Left renal cortex interstitium (tissue), 4 donors: ENCODE results near the gene TNFRSF14. TPM values are rescaled to one million over a fixed set of nuclear protein-coding genes. Genes with fewer than 3 reads are reported as not detected.

ENCODE experiments used
- DNase-seq, 4 donors: peaks; one replicate each; pipeline ENCODE4 v3.0.0-alpha.2; 2013; ENCODE audit warnings: low read depth in 4 of 4, low spot score in 2 of 4, missing footprints in 1 of 4
- polyA plus RNA-seq, 4 donors: library from polyadenylated mRNA; unstranded; fragments of 120-200 nt; gene quantifications; one replicate each; pipeline ENCODE4 v1.2.1, GENCODE V29; 2013; ENCODE audit not compliant: insufficient read length in 4 of 4

The TNFRSF14 gene
- polyA plus RNA-seq, 4 donors, result 20.4 to 27.7 (median 22.5) TPM

DNA sequence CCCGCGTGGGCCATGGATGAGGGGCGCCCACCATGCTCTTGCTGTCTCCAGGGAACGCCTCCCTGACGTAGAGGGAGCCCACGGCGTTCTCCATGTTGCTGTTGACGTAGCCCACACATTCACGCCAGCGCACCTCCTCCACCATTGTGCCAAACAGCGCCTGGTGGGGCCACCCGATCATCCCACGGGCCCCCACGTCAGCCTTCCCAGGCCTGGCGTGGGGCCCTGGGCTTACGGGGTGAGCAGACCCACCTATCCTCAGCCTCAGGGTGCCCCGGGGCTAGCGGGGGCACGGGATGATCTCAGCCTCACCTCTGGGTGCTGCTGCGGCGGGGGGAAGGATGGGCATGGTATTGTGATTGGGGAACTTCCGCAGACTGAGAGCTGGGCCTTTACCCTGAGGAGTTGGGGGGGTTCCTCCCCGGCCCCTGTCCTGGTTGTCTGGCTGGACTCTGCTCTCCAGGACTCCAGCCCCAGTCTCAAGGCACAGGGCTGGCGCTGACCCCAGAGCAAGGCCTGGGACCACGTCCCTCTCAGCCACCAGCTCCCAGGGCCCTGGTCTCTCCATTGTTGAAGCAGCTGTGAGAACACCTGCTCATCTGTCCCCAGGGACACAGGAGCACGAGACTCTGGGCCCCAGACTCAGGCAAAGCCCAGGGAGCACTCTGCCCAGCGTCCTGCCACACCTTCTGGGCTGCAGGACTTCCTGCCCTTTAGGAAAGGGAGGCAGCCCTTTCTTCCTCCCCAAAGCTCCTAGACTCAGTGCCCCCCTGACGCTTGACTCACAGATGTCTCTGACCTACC lies 40.6 kb downstream of the TNFRSF14 start:
- DNase-seq, result no peak

DNA sequence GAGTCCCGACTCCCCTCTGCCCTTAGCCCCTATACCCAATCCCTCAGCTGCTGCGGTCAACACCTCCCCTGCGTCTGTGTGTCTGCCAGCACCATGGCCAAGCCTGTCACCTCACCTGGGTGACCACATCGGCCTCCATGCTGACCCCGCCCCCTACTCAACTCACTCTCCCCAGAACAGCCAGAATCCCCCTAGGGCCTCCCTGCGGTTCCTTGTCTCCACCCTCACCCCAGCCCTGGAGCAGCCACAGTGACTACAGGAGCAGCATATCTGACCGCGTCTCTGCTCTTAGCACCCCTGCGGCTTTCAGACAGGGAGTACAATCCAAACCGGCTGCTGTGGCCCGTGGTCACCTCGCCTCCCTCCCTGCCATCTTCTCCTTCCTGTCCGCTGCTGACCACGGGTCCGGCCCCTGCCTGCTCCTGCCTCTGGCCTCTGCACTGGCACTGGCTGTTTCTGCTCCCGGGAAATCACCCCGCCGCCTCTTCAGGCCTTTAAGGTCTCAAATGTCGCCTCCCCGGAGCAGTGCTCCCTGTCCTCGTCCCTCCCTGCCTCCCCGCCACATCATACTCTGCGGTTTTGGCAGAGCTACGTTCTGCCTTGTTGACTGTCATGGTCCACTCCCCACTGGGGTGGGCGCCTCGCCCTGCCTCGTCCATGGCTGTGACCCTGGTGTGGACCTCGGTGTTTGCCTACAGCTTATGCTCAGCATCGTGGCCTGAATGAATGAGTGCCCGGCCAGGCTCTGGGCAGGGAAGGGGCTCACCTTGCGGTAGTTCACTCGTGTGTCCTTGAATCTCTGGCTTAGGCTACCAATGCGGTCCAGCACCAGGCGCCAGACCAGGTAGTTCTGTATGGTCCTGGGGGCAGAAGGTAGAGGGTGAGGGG lies 41.5 kb downstream of the TNFRSF14 start:
- DNase-seq, result no peak

DNA sequence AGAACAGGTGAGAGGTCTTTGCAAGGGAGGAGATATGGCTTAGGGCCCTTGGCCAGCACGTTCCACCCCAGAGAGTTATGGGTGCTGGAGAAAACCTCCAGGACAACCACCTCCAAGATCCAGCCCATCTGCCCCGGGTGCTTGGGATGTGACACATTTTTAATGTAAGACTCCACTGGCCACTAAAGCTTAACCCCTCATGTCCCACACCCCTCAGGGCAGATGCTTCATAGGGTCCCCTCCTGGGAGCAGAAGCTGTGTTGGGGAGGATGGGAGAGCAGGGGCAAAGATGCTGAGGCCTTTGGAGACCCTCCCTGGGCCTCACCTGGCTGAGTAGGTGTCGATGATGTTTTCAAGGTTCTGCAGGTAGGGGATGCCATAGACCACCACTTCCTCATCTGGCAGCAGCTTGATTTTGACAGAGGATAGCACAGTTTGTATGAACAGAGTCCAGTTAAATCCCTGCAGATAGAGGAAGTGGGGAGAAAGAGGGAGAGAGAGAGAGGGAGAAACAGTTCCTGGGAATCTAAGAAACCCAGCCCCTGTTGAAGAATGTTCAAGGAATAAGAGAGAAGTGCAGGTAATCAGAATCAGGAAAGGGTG lies 42.3 kb downstream of the TNFRSF14 start:
- DNase-seq, result no peak

DNA sequence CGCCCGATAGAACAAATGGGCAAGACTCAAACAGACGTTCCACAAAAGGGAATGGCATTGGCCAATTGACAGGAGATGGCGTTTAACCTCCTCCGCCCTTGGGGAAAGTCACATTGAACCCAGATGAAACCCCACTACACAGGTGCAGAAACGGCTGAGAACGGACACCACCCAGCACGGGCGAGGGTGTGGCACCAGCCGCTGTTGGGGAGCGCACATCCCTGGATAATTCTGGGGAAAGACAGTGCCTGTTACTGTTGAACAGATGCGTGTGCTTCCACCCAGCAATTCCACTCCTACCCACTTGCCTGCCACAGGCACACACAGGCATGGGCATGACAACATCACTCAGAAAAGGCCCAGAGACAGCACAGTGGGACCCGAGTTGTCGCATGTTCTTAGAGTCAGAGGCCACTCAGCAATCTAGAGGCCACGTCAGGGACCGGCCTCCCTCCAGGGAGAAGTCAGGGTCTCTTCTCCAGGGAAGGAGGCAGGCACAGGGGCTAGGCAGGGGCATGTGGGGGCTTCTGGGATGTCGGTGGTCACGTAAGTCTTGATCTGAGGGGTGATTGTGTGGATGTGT lies 45.6 kb downstream of the TNFRSF14 start:
- no peak for DNase-seq

DNA sequence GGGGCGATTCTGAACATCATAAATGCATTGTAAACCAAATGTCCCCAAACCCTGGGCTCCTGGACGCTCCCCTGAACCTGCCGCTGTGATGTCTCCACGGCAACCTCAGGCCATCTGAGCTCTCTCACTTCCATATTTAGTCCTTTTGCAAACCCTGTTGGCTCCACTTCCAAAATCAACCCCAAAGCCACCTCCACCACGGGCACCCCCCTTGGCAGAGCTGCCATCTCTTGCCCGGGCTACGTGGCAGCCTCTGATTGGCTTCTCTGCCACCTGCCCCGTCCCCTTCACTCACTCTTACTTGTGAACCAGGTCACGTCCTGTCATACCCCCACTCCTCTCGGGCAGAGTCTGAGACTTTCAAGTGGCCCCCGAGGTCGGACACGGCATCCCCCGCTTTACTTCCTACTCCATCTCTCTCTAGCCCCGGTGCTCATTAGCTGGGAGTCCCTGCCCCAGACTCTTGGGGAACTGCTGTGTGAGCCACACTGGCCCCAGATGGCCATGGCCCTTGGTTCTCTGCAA lies 46.2 kb downstream of the TNFRSF14 start:
- no peak for DNase-seq

GRCh38 chr1:2602866-2603520 lies 46.8 kb downstream of the TNFRSF14 start:
- DNase-seq, result no peak

GRCh38 chr1:2603521-2604155 lies 47.5 kb downstream of the TNFRSF14 start:
- no peak for DNase-seq

DNA sequence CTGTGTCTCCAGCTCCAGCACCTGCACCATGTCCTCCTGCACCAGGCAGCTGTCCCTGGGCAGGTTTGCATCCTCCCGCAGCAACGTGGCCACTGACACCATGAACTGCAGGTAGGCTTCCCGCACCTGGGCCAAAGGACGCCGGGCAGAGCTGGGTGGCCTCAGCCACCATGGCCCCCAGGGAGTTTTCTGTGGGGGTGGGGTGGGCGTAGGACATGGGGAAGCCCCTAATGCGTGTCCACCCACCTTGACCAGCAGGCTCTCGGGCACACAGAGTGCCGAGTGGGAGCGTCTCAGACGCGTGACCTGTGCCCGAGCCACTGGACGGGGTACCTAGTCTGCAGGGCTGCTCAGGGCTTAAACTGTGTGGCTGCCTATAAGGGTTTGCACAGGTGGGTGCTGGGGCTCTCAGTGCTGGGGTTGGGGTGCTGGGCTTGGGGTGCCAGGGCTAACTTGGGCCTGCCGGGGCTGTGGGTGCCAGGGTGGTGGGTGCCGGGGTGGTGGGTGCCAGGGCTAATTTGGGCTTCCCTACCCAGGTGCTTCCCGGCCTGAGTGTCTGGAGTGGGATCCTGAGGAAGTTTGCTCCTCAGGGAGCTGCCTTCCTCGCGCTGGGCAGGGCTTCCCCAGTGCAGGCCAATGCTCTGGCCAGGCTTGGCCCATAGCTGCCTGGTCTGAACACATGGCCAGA lies 48.1 kb downstream of the TNFRSF14 start:
- no peak for DNase-seq

- DNase-seq, result no peak
These were observed 48.8 kb downstream of the TNFRSF14 start for GRCh38 chr1:2604844-2605508.

DNA sequence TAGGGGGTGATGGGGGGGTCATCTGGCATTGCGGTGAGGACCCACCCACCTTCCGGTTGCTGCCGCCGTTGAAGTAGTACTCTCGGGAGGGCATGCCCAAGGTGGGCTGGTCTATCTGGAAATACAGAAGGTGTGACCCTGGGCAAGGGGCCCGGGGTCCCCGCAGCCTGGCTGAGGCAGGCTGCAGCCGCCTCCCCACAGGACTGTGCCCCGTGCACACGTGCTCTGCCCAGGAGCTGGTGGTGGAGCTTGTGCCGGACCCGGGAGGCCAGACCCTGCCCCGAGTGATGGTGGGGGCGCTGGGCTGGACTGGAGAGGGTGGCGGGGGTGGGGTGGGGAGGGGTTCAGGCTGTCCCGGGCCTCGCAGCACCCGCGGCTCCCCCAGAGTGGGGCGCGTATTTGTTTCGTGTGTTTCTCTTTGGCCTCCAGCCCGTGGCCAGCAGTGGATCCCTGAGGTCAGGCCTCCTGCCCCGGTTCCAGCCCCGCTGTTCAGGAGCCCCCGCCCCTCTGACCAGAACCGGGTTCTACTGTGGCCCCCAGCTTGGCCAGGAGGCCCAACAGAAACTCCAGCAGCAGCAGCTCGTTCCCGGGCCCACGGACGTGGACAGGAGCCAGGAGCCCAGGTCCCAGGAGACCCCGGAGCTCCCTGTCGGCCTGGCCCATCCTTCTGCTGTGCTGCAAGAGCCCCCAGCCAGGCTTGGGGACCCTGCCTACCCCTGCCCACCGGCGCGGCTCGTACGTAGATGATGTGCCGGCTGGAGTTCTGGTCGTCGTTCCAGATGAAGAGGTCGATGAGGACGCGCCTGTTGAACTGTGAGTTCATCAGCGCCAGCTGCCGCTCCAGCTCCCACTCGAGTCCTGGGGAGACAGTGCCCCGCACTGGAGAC lies 49.6 kb downstream of the TNFRSF14 start:
- no peak for DNase-seq

DNA sequence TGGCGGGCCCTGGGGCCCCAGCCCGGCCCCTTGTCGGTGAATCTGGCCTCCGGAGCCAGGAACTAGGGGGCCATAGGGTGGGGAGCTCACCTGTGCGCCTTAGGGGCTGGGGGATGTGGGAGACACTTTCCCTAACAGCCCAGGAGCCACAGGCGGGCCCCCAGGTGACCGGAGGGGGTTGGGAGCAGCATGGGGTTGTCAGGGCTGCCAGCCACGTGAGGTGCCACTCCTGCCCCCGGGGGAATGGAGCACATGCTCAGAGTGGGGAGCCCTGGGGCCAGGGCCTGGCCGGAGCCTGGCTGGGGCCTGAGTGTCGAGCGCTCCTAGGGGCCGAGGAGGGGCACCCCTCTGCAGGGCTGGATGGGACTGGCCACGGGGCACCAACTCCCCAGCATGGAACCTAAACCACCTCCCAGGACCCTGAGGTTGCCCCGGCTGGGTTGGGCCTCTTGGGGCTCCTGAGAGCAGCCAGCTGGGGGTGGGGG lies 50.3 kb downstream of the TNFRSF14 start:
- DNase-seq, result no peak

DNA sequence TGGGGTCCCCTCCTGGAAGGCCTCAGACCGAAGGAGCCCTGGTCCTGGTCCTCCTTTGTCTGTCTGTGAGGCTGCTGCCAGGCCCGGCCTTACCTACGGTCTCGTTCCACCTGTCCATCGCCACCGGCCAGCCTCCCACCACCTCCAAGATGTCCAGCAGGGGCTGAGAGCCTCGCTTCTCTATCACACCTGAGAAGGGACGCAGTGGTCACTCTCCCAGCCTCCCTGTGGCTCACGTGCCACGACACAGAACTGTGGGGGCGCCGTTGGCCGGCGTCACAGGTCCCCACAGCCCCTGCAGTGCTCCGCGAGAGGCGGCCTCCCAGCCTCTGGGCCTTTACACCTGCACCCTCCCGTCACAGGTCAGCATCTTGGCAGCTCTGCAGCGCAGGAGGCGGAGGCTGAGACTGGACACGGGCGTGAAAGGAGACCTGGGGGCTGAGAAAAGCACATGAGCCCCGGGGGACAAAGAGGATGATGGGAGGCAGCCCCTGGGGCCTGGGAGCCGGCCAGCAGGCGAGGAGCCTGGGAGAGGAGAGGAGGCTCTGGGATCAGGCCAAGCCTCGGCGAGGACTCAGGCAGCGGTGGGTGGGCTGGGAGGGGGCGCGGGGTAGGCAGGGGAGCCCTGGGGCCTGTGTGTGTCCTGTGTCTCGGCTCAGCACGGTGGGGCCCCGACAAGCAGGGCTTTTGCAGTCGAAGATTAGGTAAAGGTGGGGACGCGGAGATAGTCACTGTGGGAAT lies 50.9 kb downstream of the TNFRSF14 start:
- DNase-seq, result no peak

- no peak for DNase-seq
These were observed 51.5 kb downstream of the TNFRSF14 start for GRCh38 chr1:2607641-2608091.

GRCh38 chr1:2609319-2610035 lies 53.3 kb downstream of the TNFRSF14 start:
- no peak for DNase-seq

- no peak for DNase-seq
These were observed 54.1 kb downstream of the TNFRSF14 start for GRCh38 chr1:2610036-2610959.
